Tibial nerve (tissue), 4 donors: ENCODE data around the gene SHB. TPM values are rescaled to one million over a fixed set of nuclear protein-coding genes. Genes with fewer than 3 reads are reported as not detected.

Experiments
- DNase-seq, 2 donors: peaks; one replicate each; pipeline ENCODE4 v3.0.0-alpha.2; 2019; ENCODE audit warnings: low spot score in 2 of 2
- H3K27ac ChIP-seq, 4 donors: fragments of 200-600 bp; sonication (generic) in 3 of 4; one replicate each; pipeline ENCODE4 v1.5.1; 2017 to 2019; ENCODE audit warnings: mild to moderate bottlenecking in 1 of 4
- H3K27me3 ChIP-seq, 2 donors: fragments of 200-600 bp; sonication (generic) in 1 of 2; one replicate each; pipeline versions ENCODE4 v1.5.1 to v1.6.0; 2017 to 2019
- H3K36me3 ChIP-seq, 3 donors: fragments of 200-600 bp; sonication (generic); one replicate each; pipeline ENCODE4 v1.5.1; 2018 to 2019
- H3K4me1 ChIP-seq, 4 donors: fragments of 200-600 bp; sonication (generic) in 3 of 4; one replicate each; pipeline ENCODE4 v1.5.1; 2017 to 2019
- H3K4me3 ChIP-seq, 4 donors: fragments of 200-600 bp; sonication (generic) in 3 of 4; one replicate each; pipeline ENCODE4 v1.5.1; 2017 to 2019; ENCODE audit warnings: mild to moderate bottlenecking in 1 of 4, moderate library complexity in 1 of 4
- H3K9me3 ChIP-seq, 4 donors: fragments of 200-600 bp; sonication (generic) in 3 of 4; one replicate each; pipeline ENCODE4 v1.5.1; 2017 to 2019
- CTCF ChIP-seq, 5 experiments: fragments of 200-600 bp in 3 of 5; fragments of 450-650 bp in 2 of 5; sonication (generic) in 3 of 5; IDR thresholded peaks; one replicate each; pipeline ENCODE4 v1.5.1; 2016 to 2019; ENCODE audit warnings: antibody characterized with exemption in 5 of 5, mild to moderate bottlenecking in 3 of 5, moderate library complexity in 2 of 5
- EP300 ChIP-seq, 2 donors: sonication (generic); formaldehyde crosslinking; IDR thresholded peaks; one replicate each; pipeline ENCODE4 v1.6.1; 2017; ENCODE audit warnings: antibody characterized with exemption in 2 of 2, mild to moderate bottlenecking in 1 of 2
- POLR2A ChIP-seq, 2 donors: fragments of 450-650 bp; IDR thresholded peaks; one replicate each; pipeline ENCODE4 v1.6.1; 2017; ENCODE audit warnings: antibody characterized with exemption in 2 of 2, mild to moderate bottlenecking in 2 of 2, moderate library complexity in 2 of 2
- WGBS, 2 donors: methylation state at CpG; one replicate each; pipeline ENCODE4 v1.1.5; 2018; 5-methylcytosine and 5-hydroxymethylcytosine counted together
- total RNA-seq, 4 donors: library from RNA; depleted of rRNA; stranded (reverse); fragments of >200 nt; gene quantifications; one replicate each; pipeline ENCODE4 v1.1.0, GENCODE V29; 2016

The SHB gene, protein sequence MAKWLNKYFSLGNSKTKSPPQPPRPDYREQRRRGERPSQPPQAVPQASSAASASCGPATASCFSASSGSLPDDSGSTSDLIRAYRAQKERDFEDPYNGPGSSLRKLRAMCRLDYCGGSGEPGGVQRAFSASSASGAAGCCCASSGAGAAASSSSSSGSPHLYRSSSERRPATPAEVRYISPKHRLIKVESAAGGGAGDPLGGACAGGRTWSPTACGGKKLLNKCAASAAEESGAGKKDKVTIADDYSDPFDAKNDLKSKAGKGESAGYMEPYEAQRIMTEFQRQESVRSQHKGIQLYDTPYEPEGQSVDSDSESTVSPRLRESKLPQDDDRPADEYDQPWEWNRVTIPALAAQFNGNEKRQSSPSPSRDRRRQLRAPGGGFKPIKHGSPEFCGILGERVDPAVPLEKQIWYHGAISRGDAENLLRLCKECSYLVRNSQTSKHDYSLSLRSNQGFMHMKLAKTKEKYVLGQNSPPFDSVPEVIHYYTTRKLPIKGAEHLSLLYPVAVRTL
- 10 to 100 TPM in 2 of 4 donors, 1 to 10 TPM in 2; 6.3 to 15.9 (median 11.6) TPM for total RNA-seq

- H3K9me3 ChIP-seq: no peaks in the 10 kb centered on the region
- H3K27me3 ChIP-seq: no peaks in the 10 kb centered on the region
- no peaks in the 10 kb centered on the region for H3K36me3 ChIP-seq
- peaks cover 0 to 54% (median 20%) of the 10 kb centered on the region in 4 donors for H3K4me1 ChIP-seq
- peak; percentile 56 to 66 for DNase-seq
- H3K27ac ChIP-seq: peak within 1 kb of the TSS; percentile 74 to 94 (median 90)
- WGBS, 2 donors: 0% methylated on average over 9 to 54 of the region's 134 CpGs
- TF ChIP-seq CTCF (IDR thresholded peaks at IDR 0.05) (peak in 4 of 5 experiments; percentile 50 to 84 (median 63)), POLR2A (IDR thresholded peaks at IDR 0.05) (peak; percentile 85 to 87), EP300 (IDR thresholded peaks at IDR 0.05) (peak in 1 of 2 donors; percentile 36)
- H3K4me3 ChIP-seq: peak within 1 kb of the TSS; percentile 90 to 96 (median 94)
Observed at GRCh38 chr9:38068701-38069628, at the start of gene SHB. SHB (minus strand) TSS chr9:38069227; CDS start chr9:38068645, 582 bp downstream.

DNA sequence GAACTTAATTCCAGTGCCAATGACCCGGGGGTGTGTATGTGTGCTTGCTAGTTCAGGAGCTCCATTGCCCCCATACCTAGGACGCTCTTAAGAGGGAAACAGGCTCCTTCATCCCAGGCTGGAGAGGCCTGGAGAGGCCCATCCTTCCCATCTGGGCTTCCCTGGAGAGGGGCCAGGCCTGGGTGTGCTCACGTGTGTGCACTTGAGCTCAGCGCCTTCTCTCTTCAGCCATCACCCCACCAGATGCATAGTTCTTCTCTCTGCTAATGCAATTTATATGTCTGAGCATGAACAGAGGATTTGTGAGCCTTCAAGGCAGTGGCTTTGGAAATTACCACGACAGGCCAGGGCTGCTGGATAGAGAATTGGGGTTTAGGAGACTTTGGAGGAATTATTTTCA, 48.6 kb upstream of the SHB start:
- Histone ChIP-seq H3K27ac (no peak overlapping the region), H3K36me3 (no peaks in the 10 kb centered on the region), H3K4me1 (no peaks in the 10 kb centered on the region), H3K27me3 (peaks cover 0 to 5% of the 10 kb centered on the region in 2 donors), H3K9me3 (no peaks in the 10 kb centered on the region), H3K4me3 (no peak overlapping the region)
- 42 to 70% methylated on average over 5 of the region's 5 CpGs for WGBS, 2 donors
- no peak for TF ChIP-seq EP300 (IDR thresholded peaks at IDR 0.05)
- no peak for TF ChIP-seq CTCF (IDR thresholded peaks at IDR 0.05)
- TF ChIP-seq POLR2A (IDR thresholded peaks at IDR 0.05): no peak
- no peak for DNase-seq

GRCh38 chr9:38114905-38115304, 45.9 kb upstream of the SHB start:
- no peak overlapping the region for H3K27ac ChIP-seq
- H3K9me3 ChIP-seq: no peaks in the 10 kb centered on the region
- H3K36me3 ChIP-seq: no peaks in the 10 kb centered on the region
- TF ChIP-seq CTCF (IDR thresholded peaks at IDR 0.05): no peak
- H3K4me3 ChIP-seq: no peak overlapping the region
- H3K4me1 ChIP-seq: no peaks in the 10 kb centered on the region
- H3K27me3 ChIP-seq: peaks cover 0 to 5% of the 10 kb centered on the region in 2 donors
- DNase-seq: no peak

DNA sequence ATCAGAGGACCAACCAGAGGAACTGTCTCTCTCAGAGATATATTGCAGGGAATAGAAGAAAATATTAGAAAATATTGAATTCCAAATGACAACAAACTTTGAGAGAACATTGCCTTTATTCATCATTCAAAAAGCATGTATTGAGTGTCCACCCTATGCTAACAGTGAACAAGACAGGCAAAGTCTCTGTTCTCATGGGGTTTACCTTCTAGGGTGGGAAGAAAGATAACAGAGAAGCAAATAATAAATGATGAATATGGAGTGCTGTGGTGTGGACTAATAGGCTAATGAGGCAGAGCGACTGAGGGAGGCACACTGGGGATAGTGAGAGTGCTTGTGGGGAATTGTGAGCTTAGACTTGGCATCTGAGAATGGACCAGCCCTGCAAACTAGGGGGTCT, 43.4 kb upstream of the SHB start:
- Histone ChIP-seq H3K9me3 (no peaks in the 10 kb centered on the region), H3K36me3 (no peaks in the 10 kb centered on the region), H3K4me1 (no peaks in the 10 kb centered on the region), H3K4me3 (no peak overlapping the region), H3K27ac (no peak overlapping the region), H3K27me3 (no peaks in the 10 kb centered on the region)
- no peak for DNase-seq
- 68 to 81% methylated on average over 1 of the region's 1 CpG for WGBS, 2 donors
- TF ChIP-seq POLR2A (IDR thresholded peaks at IDR 0.05): no peak
- no peak for TF ChIP-seq EP300 (IDR thresholded peaks at IDR 0.05)
- no peak for TF ChIP-seq CTCF (IDR thresholded peaks at IDR 0.05)
